Measurements from ENCODE around the gene STEAP3.

DNA sequence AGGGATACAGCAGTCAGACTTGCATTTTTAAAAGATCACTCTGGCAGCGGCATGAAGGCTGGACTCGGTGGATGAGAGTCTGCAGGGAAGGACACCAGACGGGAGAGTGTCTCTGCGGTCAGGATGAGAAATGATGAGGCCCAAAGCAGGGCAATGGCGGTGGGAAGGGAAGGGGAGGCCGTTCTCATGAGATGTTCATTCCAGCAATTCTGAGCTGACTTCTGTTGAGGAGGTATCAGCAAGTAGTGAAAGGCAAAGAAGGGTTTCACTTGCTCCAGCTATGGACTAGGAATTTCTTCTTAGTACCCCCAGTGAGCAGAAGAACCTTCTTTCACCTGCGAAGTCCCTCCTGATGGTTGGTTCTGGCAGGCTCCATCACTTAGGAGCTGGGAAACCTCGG, 63.0 kb downstream of the STEAP3 start:
- TF ChIP-seq, protein P1, sequence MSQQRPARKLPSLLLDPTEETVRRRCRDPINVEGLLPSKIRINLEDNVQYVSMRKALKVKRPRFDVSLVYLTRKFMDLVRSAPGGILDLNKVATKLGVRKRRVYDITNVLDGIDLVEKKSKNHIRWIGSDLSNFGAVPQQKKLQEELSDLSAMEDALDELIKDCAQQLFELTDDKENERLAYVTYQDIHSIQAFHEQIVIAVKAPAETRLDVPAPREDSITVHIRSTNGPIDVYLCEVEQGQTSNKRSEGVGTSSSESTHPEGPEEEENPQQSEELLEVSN (IDR thresholded peaks at IDR 0.05; ENCODE audit: borderline replicate concordance, low read depth): no peak
- TF ChIP-seq RFX5 (IDR thresholded peaks at IDR 0.05) (no peak), MAFK (IDR thresholded peaks at IDR 0.05; ENCODE audit: partially characterized antibody) (no peak), EP300 (IDR thresholded peaks at IDR 0.05) (no peak)
- TF ChIP-seq, protein P2, sequence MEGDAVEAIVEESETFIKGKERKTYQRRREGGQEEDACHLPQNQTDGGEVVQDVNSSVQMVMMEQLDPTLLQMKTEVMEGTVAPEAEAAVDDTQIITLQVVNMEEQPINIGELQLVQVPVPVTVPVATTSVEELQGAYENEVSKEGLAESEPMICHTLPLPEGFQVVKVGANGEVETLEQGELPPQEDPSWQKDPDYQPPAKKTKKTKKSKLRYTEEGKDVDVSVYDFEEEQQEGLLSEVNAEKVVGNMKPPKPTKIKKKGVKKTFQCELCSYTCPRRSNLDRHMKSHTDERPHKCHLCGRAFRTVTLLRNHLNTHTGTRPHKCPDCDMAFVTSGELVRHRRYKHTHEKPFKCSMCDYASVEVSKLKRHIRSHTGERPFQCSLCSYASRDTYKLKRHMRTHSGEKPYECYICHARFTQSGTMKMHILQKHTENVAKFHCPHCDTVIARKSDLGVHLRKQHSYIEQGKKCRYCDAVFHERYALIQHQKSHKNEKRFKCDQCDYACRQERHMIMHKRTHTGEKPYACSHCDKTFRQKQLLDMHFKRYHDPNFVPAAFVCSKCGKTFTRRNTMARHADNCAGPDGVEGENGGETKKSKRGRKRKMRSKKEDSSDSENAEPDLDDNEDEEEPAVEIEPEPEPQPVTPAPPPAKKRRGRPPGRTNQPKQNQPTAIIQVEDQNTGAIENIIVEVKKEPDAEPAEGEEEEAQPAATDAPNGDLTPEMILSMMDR (IDR thresholded peaks at IDR 0.05): no peak

Data from A549 (cell line).